Measurements from ENCODE around the gene C1QB. TPM values are rescaled to one million over a fixed set of nuclear protein-coding genes. Genes with fewer than 3 reads are reported as not detected.

The C1QB gene
- polyA plus RNA-seq (ENCODE audit: insufficient read length in 4 of 4): 10 to 100 TPM in 2 of 4 donors, 1 to 10 TPM in 2; 9.0 to 31.9 (median 10.1) TPM

GRCh38 chr1:22652881-22653316 lies at the start of gene C1QB:
Gene C1QB, plus strand, starts transcription at chr1:22653236. Its CDS starts 6,227 bp downstream, at chr1:22659463.
- no peak for DNase-seq (ENCODE audit: low read depth in 4 of 4, low spot score in 3 of 4)

GRCh38 chr1:22606161-22606560 lies 46.9 kb upstream of the C1QB start:
- no peak for DNase-seq (ENCODE audit: low read depth in 4 of 4, low spot score in 3 of 4)

- no peak for DNase-seq (ENCODE audit: low read depth in 4 of 4, low spot score in 3 of 4)
Measured at GRCh38 chr1:22607154-22607553, 45.9 kb upstream of the C1QB start.

GRCh38 chr1:22608361-22608760 lies 44.7 kb upstream of the C1QB start:
- DNase-seq (ENCODE audit: low read depth in 4 of 4, low spot score in 3 of 4): no peak

GRCh38 chr1:22609291-22609690 lies 43.7 kb upstream of the C1QB start:
- DNase-seq (ENCODE audit: low read depth in 4 of 4, low spot score in 3 of 4): no peak

GRCh38 chr1:22611530-22611947 lies 41.5 kb upstream of the C1QB start:
- DNase-seq (ENCODE audit: low read depth in 4 of 4, low spot score in 3 of 4): peak; percentile 63 to 68 (median 64)

- no peak for DNase-seq (ENCODE audit: low read depth in 4 of 4, low spot score in 3 of 4)
Measured at GRCh38 chr1:22612671-22613571, 40.1 kb upstream of the C1QB start.

GRCh38 chr1:22613572-22613918 lies 39.5 kb upstream of the C1QB start:
- no peak for DNase-seq (ENCODE audit: low read depth in 4 of 4, low spot score in 3 of 4)

GRCh38 chr1:22613951-22614350 lies 39.1 kb upstream of the C1QB start:
- no peak for DNase-seq (ENCODE audit: low read depth in 4 of 4, low spot score in 3 of 4)

GRCh38 chr1:22615886-22616285 lies 37.1 kb upstream of the C1QB start:
- no peak for DNase-seq (ENCODE audit: low read depth in 4 of 4, low spot score in 3 of 4)

GRCh38 chr1:22616571-22616970 lies 36.5 kb upstream of the C1QB start:
- no peak for DNase-seq (ENCODE audit: low read depth in 4 of 4, low spot score in 3 of 4)

GRCh38 chr1:22618056-22618455 lies 35.0 kb upstream of the C1QB start:
- DNase-seq (ENCODE audit: low read depth in 4 of 4, low spot score in 3 of 4): no peak

- no peak for DNase-seq (ENCODE audit: low read depth in 4 of 4, low spot score in 3 of 4)
Measured at GRCh38 chr1:22619252-22619651, 33.8 kb upstream of the C1QB start.

- DNase-seq (ENCODE audit: low read depth in 4 of 4, low spot score in 3 of 4): no peak
Measured at GRCh38 chr1:22619798-22620197, 33.2 kb upstream of the C1QB start.

GRCh38 chr1:22621761-22622160 lies 31.3 kb upstream of the C1QB start:
- DNase-seq (ENCODE audit: low read depth in 4 of 4, low spot score in 3 of 4): no peak

- DNase-seq (ENCODE audit: low read depth in 4 of 4, low spot score in 3 of 4): no peak
Measured at GRCh38 chr1:22625262-22625925, 27.6 kb upstream of the C1QB start.

GRCh38 chr1:22626237-22627157 lies 26.5 kb upstream of the C1QB start:
- no peak for DNase-seq (ENCODE audit: low read depth in 4 of 4, low spot score in 3 of 4)

GRCh38 chr1:22627331-22627730 lies 25.7 kb upstream of the C1QB start:
- DNase-seq (ENCODE audit: low read depth in 4 of 4, low spot score in 3 of 4): no peak

GRCh38 chr1:22628698-22629444 lies 24.2 kb upstream of the C1QB start:
- DNase-seq (ENCODE audit: low read depth in 4 of 4, low spot score in 3 of 4): no peak

- DNase-seq (ENCODE audit: low read depth in 4 of 4, low spot score in 3 of 4): no peak
Measured at GRCh38 chr1:22629886-22630285, 23.1 kb upstream of the C1QB start.

Data from left renal pelvis (tissue), 4 donors.